Bone marrow (tissue), 2 donors: ENCODE measurements around the gene SMO.

ENCODE experiments used
- DNase-seq, 2 donors: peaks; one replicate each; lab custom pipeline; 2025; lab: John Stamatoyannopoulos, UW

SMO gene

GRCh38 chr7:129188372-129188891 lies at the start of gene SMO:
SMO (plus strand) TSS chr7:129188633; CDS start chr7:129189152, 519 bp downstream.
- no peak for DNase-seq

GRCh38 chr7:129143724-129144094 lies 44.7 kb upstream of the SMO start:
- no peak for DNase-seq

GRCh38 chr7:129144095-129144833 lies 44.2 kb upstream of the SMO start, which contains the start of gene TSPAN33:
TSPAN33 (plus strand) TSS chr7:129144707; CDS start chr7:129144981, 274 bp downstream.
- peak in 1 of 2 donors; percentile 21 for DNase-seq

GRCh38 chr7:129144834-129145668 lies 43.4 kb upstream of the SMO start:
- no peak for DNase-seq

- no peak for DNase-seq
These were observed 42.0 kb upstream of the SMO start for GRCh38 chr7:129146237-129146979.

GRCh38 chr7:129147731-129148130 lies 40.7 kb upstream of the SMO start:
- no peak for DNase-seq

GRCh38 chr7:129149511-129149910 lies 38.9 kb upstream of the SMO start:
- no peak for DNase-seq

- DNase-seq: peak in 1 of 2 donors; percentile 54
These were observed 38.0 kb upstream of the SMO start for GRCh38 chr7:129150199-129150996.

- no peak for DNase-seq
These were observed 30.8 kb upstream of the SMO start for GRCh38 chr7:129157651-129158050.

- DNase-seq: no peak
These were observed 28.9 kb upstream of the SMO start for GRCh38 chr7:129159539-129159938.

GRCh38 chr7:129160161-129160905 lies 28.1 kb upstream of the SMO start:
- DNase-seq: no peak

GRCh38 chr7:129161524-129162225 lies 26.8 kb upstream of the SMO start:
- DNase-seq: no peak

- no peak for DNase-seq
These were observed 25.7 kb upstream of the SMO start for GRCh38 chr7:129162732-129163131.

- peak in 1 of 2 donors; percentile 35 for DNase-seq
These were observed 24.4 kb upstream of the SMO start for GRCh38 chr7:129163875-129164544.

- no peak for DNase-seq
These were observed 21.7 kb upstream of the SMO start for GRCh38 chr7:129166745-129167144.

GRCh38 chr7:129167817-129168216 lies 20.6 kb upstream of the SMO start:
- DNase-seq: no peak

- DNase-seq: no peak
These were observed 20.0 kb upstream of the SMO start for GRCh38 chr7:129168231-129169021.

- peak in 1 of 2 donors; percentile 29 for DNase-seq
These were observed 19.2 kb upstream of the SMO start for GRCh38 chr7:129169171-129169671.
